T-helper 1 cell treated with Interleukin-12 subunit alpha and Interleukin-12 subunit beta and Interleukin-4 antibody, amounts not matched to agents 30 μg/mL and 1 μg/mL, for 36 hours (primary cell): ENCODE measurements around the gene ARSB.
A peak's percentile ranks its signal among the peaks of the same experiment; 100 is the strongest.
"Not testable (repeated sequence)": the region's sequence is repeated elsewhere in the genome, so short reads cannot be mapped to it uniquely, and the experiment has no call there.

Experiments
- H3K27ac Mint-ChIP-seq: one replicate; pipeline ENCODE4 v1.8.0; 2021; ENCODE audit warnings: mild to moderate bottlenecking, mixed read lengths
- H3K27me3 Mint-ChIP-seq: one replicate; pipeline ENCODE4 v1.8.0; 2021; ENCODE audit warnings: low read depth, mixed read lengths
- H3K36me3 Mint-ChIP-seq: one replicate; pipeline ENCODE4 v1.8.0; 2021; ENCODE audit warnings: low read depth, mixed read lengths
- H3K4me1 Mint-ChIP-seq: one replicate; pipeline ENCODE4 v1.8.0; 2021; ENCODE audit warnings: low read depth, mixed read lengths
- H3K4me3 Mint-ChIP-seq: one replicate; pipeline ENCODE4 v1.8.0; 2021; ENCODE audit warnings: mild to moderate bottlenecking, moderate library complexity, mixed read lengths
- H3K9me3 Mint-ChIP-seq: one replicate; pipeline ENCODE4 v1.8.0; 2021; ENCODE audit warnings: mixed read lengths

The ARSB gene

DNA sequence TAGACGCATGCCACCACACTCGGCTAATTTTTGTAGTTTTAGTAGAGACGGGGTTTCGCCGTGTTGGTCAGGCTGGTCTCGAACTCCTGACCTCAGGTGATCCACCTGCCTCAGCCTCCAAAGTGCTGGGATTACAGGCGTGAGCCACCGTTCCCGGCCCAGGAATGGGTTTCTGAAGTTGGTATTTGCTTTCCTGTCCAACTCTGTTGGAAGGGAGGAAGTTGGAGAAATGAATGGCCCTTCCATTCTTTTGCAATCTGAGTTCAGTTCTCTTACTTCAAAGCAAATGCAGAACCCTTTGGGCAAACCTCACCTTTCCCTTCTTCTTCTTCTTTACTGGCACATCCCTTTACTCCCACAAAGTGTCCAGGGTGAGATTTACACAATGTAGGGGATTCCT lies 1.9 kb downstream of the ARSB start:
- peaks cover 30% of the 10 kb centered on the region for H3K4me1 Mint-ChIP-seq
- H3K9me3 Mint-ChIP-seq, H3K36me3 Mint-ChIP-seq, H3K27ac Mint-ChIP-seq, H3K4me3 Mint-ChIP-seq, H3K27me3 Mint-ChIP-seq: not testable (repeated sequence)

DNA sequence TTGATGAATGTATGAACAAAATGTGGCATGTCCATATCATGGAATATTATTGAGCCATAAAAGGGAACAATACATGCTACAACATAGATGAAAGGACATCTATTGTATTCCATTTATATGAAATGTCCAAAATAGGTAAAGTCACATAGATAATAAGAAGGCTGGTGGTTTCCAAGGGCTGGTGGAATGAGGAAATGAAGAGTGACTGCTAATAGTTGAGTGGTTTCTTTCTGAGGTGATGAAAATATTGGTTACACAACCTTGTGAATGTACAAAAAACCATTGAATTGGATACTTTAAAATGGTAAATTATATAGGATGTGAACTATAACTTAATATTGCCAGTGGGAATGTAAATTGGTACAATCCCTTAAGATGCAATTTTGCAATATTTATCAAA lies 5.2 kb downstream of the ARSB start:
- no peaks in the 10 kb centered on the region for H3K27me3 Mint-ChIP-seq

DNA sequence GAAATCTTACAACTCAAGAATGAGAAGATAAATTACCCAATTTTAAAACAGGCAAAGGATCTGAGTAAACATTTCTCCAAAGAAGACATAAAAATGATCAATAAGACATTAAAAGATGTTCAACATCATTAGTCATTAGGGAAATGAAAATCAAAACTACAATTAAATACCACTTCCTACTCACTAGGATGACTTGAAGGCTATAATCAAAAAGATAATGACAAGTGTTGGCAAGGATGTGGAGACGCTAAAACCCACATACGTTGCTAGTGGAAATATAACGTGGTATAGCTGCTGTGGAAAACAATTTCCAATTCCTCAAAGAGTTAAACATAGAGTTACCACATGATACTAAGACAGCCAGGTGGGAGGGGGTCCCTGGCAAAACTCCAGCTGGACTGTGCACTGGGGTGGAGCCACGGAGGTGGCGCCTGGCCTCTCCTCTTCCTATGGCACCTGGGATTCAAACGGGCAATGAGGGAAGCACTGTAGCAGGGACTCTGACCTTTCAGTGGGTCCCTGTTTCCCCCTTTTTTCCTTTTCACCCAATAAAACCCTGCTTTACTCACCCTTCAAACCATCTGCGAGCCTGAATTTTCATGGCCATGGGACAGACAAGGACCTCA lies 5.9 kb downstream of the ARSB start:
- H3K9me3 Mint-ChIP-seq, result no peaks in the 10 kb centered on the region
- peaks cover 22% of the 10 kb centered on the region for H3K4me1 Mint-ChIP-seq
- no peak overlapping the region for H3K4me3 Mint-ChIP-seq
- no peaks in the 10 kb centered on the region for H3K27me3 Mint-ChIP-seq
- H3K36me3 Mint-ChIP-seq, result no peaks in the 10 kb centered on the region
- H3K27ac Mint-ChIP-seq, result no peak overlapping the region

More for the DNA sequence above, 5.2 kb downstream of the ARSB start:
- Mint-ChIP-seq H3K36me3 (no peaks in the 10 kb centered on the region), H3K27ac (no peak overlapping the region), H3K4me3 (no peak overlapping the region), H3K4me1 (peaks cover 22% of the 10 kb centered on the region), H3K9me3 (no peaks in the 10 kb centered on the region)

DNA sequence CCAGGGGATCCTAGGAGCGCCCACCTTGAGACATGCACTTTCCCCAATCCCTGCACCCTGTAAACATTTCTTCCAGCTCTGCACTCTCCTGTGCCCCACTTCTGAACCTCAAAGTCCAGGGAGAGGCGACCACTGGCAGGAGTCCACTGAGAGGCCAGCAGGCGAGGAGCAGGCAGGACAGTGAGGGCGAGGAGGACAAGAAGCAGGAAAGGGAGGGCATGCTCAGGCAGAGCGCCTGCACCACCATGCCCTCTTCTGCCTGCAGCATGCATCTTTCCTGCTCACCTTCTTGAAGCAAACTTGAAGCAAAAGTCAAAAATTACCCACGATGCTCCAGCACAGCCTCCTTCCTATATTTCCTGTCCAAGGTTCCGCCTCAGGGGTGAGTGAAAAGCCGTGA lies 10.1 kb downstream of the ARSB start:
- no peaks in the 10 kb centered on the region for H3K36me3 Mint-ChIP-seq
- no peaks in the 10 kb centered on the region for H3K27me3 Mint-ChIP-seq
- no peaks in the 10 kb centered on the region for H3K9me3 Mint-ChIP-seq

DNA sequence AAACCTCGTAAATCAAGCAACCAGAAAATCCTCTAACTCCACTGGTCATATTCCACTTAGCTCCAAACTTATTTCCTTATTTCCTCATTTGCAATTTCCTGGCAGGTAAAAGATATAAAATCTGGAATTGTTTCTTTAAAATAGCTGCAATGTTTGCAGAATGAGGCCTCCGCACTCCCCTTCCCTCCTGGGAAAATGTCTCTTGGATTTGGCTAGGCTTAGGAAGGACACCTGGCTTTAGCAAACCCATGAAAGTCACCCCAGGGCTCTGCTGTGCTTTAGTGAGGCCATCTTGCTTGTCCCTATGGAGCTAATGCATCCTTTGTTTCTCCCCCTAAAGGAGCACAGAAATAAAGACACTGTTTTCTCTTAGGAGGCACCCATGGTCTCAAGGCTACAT lies 10.5 kb downstream of the ARSB start:
- Mint-ChIP-seq H3K27me3 (no peaks in the 10 kb centered on the region), H3K9me3 (no peaks in the 10 kb centered on the region), H3K4me3 (no peak overlapping the region), H3K4me1 (peaks cover 7% of the 10 kb centered on the region), H3K27ac (no peak overlapping the region), H3K36me3 (no peaks in the 10 kb centered on the region)

More for the DNA sequence above, 10.1 kb downstream of the ARSB start:
- H3K4me3 Mint-ChIP-seq, result no peak overlapping the region
- H3K27ac Mint-ChIP-seq, result no peak overlapping the region
- H3K4me1 Mint-ChIP-seq, result peaks cover 10% of the 10 kb centered on the region

DNA sequence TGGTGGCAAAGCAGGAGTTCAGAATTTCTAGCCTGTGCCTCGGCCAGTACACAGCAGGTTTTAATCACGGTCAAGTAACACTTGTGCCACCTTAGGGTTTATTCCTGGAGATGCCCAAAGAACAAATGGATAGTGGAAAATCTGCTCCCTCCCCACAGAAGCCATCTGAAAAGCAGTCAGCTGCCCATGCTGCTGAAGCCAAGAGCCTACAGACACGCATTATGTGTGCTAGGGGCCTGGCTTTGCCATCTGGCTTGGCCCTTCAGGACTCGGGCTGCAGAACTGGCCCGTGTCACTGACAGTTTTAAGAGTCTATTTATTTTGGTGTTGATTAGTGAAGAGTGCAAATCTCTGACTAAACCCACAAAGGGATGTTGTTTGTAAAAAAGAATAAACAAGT lies 11.1 kb downstream of the ARSB start:
- H3K27ac Mint-ChIP-seq, result no peak overlapping the region
- no peaks in the 10 kb centered on the region for H3K27me3 Mint-ChIP-seq
- H3K4me3 Mint-ChIP-seq, result no peak overlapping the region
- H3K9me3 Mint-ChIP-seq, result no peaks in the 10 kb centered on the region
- H3K36me3 Mint-ChIP-seq, result no peaks in the 10 kb centered on the region
- peaks cover 2% of the 10 kb centered on the region for H3K4me1 Mint-ChIP-seq

DNA sequence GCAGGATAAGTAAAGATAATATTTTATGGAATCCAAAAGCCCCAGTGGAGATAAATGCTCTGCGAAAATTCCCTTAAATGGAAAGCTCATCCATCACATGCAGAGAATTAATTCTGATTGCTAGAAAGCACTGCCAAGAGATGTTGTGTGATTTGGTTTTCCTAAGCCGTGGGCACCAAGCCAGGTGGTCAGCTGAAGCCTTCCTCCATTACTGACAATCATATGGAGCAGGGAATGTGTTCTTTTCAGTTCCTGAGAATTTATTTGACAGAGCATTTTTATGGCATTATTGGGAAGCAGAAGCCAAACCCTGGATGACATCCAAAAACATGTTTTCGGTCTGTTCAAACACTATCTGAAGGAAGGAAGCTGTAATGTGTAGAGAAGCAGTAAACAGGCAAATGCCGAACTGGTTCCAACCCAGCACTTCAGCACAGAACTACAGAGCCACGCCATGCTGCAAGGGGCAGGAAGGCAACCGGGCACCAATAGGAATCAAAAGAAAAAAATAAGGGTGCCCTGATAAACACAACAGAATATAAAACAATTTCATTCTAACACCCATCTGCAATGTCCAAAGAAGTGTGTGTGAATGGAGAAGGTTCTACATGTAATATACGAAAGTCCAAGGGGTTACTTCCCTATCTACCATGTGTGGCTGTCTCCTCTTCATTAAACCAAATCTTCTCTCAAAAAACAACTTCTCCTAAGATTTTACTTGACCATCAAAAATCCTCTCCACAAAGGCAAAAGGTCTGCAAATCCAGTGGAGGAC lies 12.3 kb downstream of the ARSB start:
- H3K36me3 Mint-ChIP-seq, result no peaks in the 10 kb centered on the region

DNA sequence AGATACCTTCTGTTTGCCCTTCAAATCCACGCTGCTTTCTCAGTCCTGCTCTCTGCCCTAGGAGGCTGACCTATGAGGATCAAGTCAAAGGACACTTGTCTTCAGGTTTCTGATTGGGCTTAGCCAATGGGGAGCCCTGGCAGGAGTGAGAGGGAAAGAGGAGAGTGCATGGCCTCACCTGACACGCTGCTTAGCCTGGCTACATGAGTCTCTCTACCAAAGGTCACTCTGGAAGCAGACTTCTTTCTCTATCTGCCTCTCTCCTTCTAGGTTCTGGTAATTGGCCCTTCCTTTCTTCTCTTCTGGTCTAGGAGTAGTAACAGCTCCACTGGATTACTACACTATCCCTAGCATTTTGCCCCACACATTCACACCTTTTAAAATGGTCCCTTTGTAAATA lies 13.1 kb downstream of the ARSB start:
- H3K4me3 Mint-ChIP-seq, result no peak overlapping the region
- H3K27ac Mint-ChIP-seq, result no peak overlapping the region
- peaks cover 2% of the 10 kb centered on the region for H3K4me1 Mint-ChIP-seq
- H3K27me3 Mint-ChIP-seq, result no peaks in the 10 kb centered on the region
- no peaks in the 10 kb centered on the region for H3K9me3 Mint-ChIP-seq
- no peaks in the 10 kb centered on the region for H3K36me3 Mint-ChIP-seq

More for the DNA sequence above, 12.3 kb downstream of the ARSB start:
- Mint-ChIP-seq H3K27ac (no peak overlapping the region), H3K4me3 (no peak overlapping the region), H3K9me3 (no peaks in the 10 kb centered on the region), H3K4me1 (peaks cover 2% of the 10 kb centered on the region), H3K27me3 (no peaks in the 10 kb centered on the region)

DNA sequence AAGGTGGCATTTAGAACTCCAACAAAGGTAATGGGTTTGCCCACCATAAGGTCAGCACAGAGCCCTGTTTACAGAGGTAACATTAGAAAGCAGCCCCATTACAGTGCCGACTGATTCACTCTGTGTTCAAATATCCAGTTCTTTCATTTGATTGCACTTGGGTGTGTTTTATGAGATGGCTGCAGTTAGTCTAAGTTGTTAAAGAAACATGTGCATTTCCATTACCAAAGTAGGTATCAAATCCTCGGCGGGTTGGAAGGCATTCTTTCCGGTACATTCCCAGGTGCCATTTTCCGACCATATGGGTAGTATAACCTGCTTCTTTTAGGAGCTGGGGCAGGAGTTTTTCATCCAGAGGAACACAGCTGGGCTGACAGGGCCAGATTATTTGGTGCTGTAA lies 16.3 kb downstream of the ARSB start:
- Mint-ChIP-seq H3K27ac (no peak overlapping the region), H3K27me3 (no peaks in the 10 kb centered on the region), H3K9me3 (no peaks in the 10 kb centered on the region), H3K4me1 (no peaks in the 10 kb centered on the region), H3K36me3 (peaks cover 3% of the 10 kb centered on the region), H3K4me3 (no peak overlapping the region)

DNA sequence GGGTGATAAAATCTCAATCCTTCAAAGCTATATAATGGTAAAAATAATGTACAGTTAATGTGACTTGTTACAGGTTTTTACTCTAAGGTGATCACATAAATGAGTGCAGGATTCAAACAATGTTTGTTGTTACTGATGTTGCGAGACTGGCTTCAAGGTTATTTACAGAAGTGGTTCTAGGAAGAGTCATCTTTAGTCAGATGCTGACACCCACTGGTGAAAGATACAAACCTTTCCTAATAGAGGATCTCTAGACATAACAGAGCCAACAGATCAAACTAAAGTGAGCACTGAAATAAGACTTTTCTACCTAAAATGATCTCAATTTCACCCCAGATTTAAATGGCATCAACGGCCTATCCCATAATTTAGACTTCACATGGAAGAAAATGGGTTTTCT lies 20.2 kb downstream of the ARSB start:
- Mint-ChIP-seq H3K9me3 (no peaks in the 10 kb centered on the region), H3K4me1 (no peaks in the 10 kb centered on the region), H3K36me3 (peaks cover 5% of the 10 kb centered on the region), H3K4me3 (no peak overlapping the region), H3K27me3 (no peaks in the 10 kb centered on the region), H3K27ac (no peak overlapping the region)

DNA sequence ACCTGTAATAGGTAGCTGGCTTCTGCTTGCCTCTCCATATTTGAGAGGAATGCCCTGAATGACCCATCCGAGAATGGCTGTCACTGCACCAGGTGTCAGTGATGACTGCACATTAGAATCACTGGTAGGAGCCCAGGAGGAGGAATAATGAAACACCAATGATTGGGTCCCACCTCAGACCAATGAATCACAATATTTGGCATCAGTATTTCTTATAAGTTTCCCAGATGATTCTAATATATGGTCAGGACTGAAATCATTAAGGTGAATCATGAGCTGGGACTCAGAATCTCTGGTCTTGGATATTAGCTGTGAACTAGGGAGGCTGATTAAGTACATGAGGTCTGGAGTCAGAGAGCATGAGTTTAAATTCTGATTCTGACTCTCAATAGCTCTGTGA lies 23.4 kb downstream of the ARSB start:
- no peaks in the 10 kb centered on the region for H3K4me1 Mint-ChIP-seq
- no peak overlapping the region for H3K27ac Mint-ChIP-seq
- peaks cover 5% of the 10 kb centered on the region for H3K36me3 Mint-ChIP-seq
- no peaks in the 10 kb centered on the region for H3K27me3 Mint-ChIP-seq
- no peaks in the 10 kb centered on the region for H3K9me3 Mint-ChIP-seq
- H3K4me3 Mint-ChIP-seq, result no peak overlapping the region

DNA sequence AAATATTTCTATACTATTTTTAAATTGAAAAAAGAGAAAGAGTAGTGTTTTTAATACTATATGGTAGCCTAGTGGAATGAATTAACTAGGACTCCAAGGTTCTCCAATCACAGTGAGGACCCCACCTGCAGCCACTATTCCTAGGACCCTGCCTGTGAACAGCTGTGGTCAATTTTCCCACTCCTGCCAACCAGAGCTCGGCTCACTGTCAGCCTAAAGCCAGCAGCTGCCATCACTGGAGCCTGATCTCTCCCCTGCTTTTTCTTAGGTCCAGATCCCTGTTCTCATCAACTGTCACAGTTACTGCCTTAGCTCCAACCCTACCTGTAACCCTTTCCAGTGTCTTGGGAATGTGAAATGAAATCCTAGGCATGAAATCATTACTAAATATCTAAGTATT lies 25.3 kb downstream of the ARSB start:
- H3K36me3 Mint-ChIP-seq, result peaks cover 9% of the 10 kb centered on the region
- no peak overlapping the region for H3K4me3 Mint-ChIP-seq
- no peaks in the 10 kb centered on the region for H3K27me3 Mint-ChIP-seq
- no peaks in the 10 kb centered on the region for H3K4me1 Mint-ChIP-seq
- H3K9me3 Mint-ChIP-seq, result no peaks in the 10 kb centered on the region
- no peak overlapping the region for H3K27ac Mint-ChIP-seq

DNA sequence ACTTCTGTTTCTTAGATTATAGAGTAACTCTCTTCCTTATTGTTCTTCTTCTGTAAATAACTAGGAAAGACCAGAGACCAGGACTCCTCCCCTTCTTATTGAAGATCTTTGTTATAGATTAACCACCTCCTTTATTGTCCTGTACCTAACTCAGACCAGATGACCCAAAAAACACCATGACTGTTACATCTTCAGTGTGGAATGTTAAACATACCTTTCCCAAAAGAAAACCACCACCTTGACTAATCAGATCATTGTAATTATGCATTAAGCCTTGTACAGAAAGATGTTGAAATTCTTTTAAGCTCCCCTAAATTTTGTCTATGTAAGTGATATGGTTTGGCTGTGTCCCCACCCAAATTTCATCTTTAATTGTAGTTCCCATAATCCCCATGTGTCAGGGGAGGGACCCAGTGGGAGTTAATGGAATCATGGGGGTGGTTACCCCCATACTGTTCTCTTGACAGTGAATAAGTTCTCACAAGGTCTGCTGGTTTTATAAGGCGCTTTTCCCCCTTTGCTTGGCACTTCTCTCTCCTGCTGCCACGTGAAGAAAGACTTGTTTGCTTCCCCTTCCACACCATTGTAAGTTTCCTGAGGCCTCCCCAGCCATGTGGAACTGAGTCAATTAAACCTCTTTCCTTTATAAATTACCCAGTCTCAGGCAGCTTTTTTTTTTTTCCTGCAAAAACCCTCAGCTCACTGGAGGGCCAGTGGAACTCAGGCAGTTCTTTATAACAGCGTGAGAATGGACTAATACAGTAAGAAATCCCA lies 26.3 kb downstream of the ARSB start:
- Mint-ChIP-seq H3K27ac (peak overlapping the region; percentile 14), H3K27me3 (no peaks in the 10 kb centered on the region), H3K4me1 (peaks cover 3% of the 10 kb centered on the region), H3K4me3 (no peak overlapping the region), H3K36me3 (peaks cover 6% of the 10 kb centered on the region), H3K9me3 (no peaks in the 10 kb centered on the region)

DNA sequence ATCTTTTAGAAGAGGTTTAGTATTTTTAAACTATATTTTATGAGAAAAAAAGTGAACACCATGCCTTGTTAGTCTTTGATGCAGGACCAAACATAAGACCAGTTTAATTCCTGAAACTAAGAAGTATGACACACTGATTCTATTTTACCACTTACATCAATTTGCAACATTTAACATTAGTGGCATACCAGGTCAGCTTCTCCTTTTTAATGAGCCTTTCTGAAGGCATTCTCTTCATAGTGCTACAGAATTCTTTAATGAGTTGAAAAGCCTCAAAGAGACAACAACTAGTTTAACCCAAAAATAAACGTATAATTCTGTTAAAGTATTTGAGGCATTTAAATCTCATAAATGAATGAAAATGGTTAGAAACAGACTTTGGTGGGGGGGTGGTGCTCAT lies 28.2 kb downstream of the ARSB start:
- Mint-ChIP-seq H3K27ac (no peak overlapping the region), H3K36me3 (peaks cover 8% of the 10 kb centered on the region), H3K4me1 (peaks cover 17% of the 10 kb centered on the region), H3K9me3 (no peaks in the 10 kb centered on the region), H3K27me3 (no peaks in the 10 kb centered on the region), H3K4me3 (no peak overlapping the region)
